Panc1 (cell line): Measurements from ENCODE around the gene PEX12. TPM values are rescaled to one million over a fixed set of nuclear protein-coding genes. Genes with fewer than 3 reads are reported as not detected.
A peak's percentile ranks its signal among the peaks of the same experiment; 100 is the strongest.

Source experiments
- ATAC-seq: fragments of 200-7000 bp; cut with Tn5 transposase; 2 replicates; pipeline ENCODE4 v1.9.1; 2020; ENCODE audit warnings: mild to moderate bottlenecking, moderate library complexity
- BruUV-seq: library from RNA; stranded (reverse); fragments of 400-500 nt; replicated peaks from 2 replicates; lab custom pipeline; 2021; lab: Mats Ljungman, UMichigan
- CTCF ChIA-PET: fragments of 300-600 bp; sonication (Branson Sonifier 250); formaldehyde crosslinking; loops from one replicate; lab custom pipeline; 2022; ENCODE audit warnings: antibody characterized with exemption; lab: Charles Lee
- POLR2A ChIA-PET: fragments of 300-600 bp; sonication (Branson Sonifier 250); formaldehyde crosslinking; loops from one replicate; lab custom pipeline; 2022; ENCODE audit warnings: antibody characterized with exemption; lab: Charles Lee
- DNase-seq: peaks from one replicate; pipeline ENCODE4 v3.0.0-alpha.2; 2010; ENCODE audit warnings: low read depth, low spot score
- H3K27ac ChIP-seq: 2 replicates; pipeline ENCODE4 v1.5.1; 2011; ENCODE audit warnings: mild to moderate bottlenecking, low read length, inconsistent platforms
- H3K27me3 ChIP-seq: fragments of 200-500 bp; sonication (Bioruptor generic); 2 replicates; pipeline ENCODE4 v1.6.0; 2014; ENCODE audit warnings: low read length, inconsistent platforms; ENCODE audit not compliant: control insufficient read depth, insufficient read depth
- H3K36me3 ChIP-seq: fragments of 200-500 bp; sonication (Bioruptor generic); 2 replicates; pipeline ENCODE4 v1.5.1; 2014; ENCODE audit warnings: inconsistent platforms, mild to moderate bottlenecking, low read length, moderate library complexity; ENCODE audit not compliant: control insufficient read depth, insufficient read depth
- H3K4me1 ChIP-seq: 2 replicates; pipeline ENCODE4 v1.5.1; 2011; ENCODE audit warnings: inconsistent platforms, mild to moderate bottlenecking, low read length, moderate library complexity; ENCODE audit not compliant: control insufficient read depth, insufficient read depth
- H3K4me3 ChIP-seq, 2 experiments: 2 replicates each; pipeline ENCODE4 v1.5.1; 2011 to 2012; ENCODE audit warnings: low read depth in 2 of 2, low read length in 2 of 2, mild to moderate bottlenecking in 2 of 2, inconsistent platforms in 1 of 2, moderate library complexity in 1 of 2
- H3K9me3 ChIP-seq: fragments of 200-500 bp; sonication (Bioruptor generic); 2 replicates; pipeline ENCODE4 v1.5.1; 2014; ENCODE audit warnings: low read depth, mild to moderate bottlenecking, inconsistent platforms, low read length, moderate library complexity; ENCODE audit not compliant: control insufficient read depth, insufficient read depth
- POLR2AphosphoS5 ChIP-seq: IDR thresholded peaks from 2 replicates; pipeline ENCODE4 v1.6.1; 2012; ENCODE audit warnings: mild to moderate bottlenecking, low read depth, low read length, moderate library complexity
- SIN3A ChIP-seq: IDR thresholded peaks from 2 replicates; pipeline ENCODE4 v1.6.1; 2012; ENCODE audit warnings: low read depth, mild to moderate bottlenecking, low read length, moderate library complexity, borderline replicate concordance; ENCODE audit not compliant: insufficient read depth
- TCF7L2 ChIP-seq: IDR thresholded peaks from 2 replicates; pipeline ENCODE4 v1.6.1; 2011; ENCODE audit warnings: mild to moderate bottlenecking, low read depth, low read length, inconsistent platforms
- in situ Hi-C: cut with HindIII; loops from 2 replicates; pipeline ENCODE4 v1.10.0; 2016; ENCODE audit warnings: low sequenced_read_pairs, low pct_unique_long_range_greater_than_20kb
- intact Hi-C: fragments of 100-400 bp; cut with micrococcal nuclease; formaldehyde crosslinking; loops from one replicate; pipeline ENCODE4 v1.10.0; 2022; ENCODE audit not compliant: unreplicated experiment
- total RNA-seq: library from RNA; stranded (reverse); gene quantifications from one replicate; pipeline ENCODE4 v1.2.1, GENCODE V29; 2021; ENCODE audit not compliant: unreplicated experiment
- TF ChIP-seq, protein P1 (sequence below): fragments of 450-650 bp; IDR thresholded peaks from 2 replicates; pipeline ENCODE4 v1.5.1; 2017; ENCODE audit warnings: mild to moderate bottlenecking
- TF ChIP-seq, protein P2 (sequence below), 2 experiments: IDR thresholded peaks; 2 replicates each; pipeline ENCODE4 v1.6.1; 2011 to 2012; ENCODE audit warnings: low read depth in 2 of 2, control low read depth in 1 of 2, low read length in 1 of 2, mild to moderate bottlenecking in 1 of 2, moderate library complexity in 1 of 2; ENCODE audit not compliant: insufficient read depth in 1 of 2

PEX12 gene
- total RNA-seq, 1 experiment from 2014 or later = 6.6 TPM

DNA sequence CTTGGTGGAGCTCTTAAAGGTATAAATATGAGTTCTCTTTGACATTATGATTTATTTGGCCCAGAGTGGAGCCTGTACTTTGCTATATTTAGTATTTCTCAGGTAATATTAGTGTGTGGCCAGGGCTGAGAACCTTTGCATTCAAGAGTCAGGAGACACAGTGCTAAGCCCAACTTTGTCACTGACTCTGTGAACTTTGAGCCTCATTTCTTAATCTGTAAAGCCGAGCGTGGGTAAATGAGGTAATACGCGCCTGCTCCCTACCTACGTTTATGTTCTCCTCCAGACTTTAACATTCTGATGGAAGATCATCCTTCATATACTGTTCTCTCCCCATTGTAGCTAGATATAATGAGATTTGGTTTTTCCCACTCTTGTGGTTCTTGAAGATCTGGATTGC is 19.2 kb upstream of the PEX12 start:
- in situ Hi-C loops = no loop called here
- H3K36me3 ChIP-seq = peaks cover 75% of the 10 kb centered on the region

DNA sequence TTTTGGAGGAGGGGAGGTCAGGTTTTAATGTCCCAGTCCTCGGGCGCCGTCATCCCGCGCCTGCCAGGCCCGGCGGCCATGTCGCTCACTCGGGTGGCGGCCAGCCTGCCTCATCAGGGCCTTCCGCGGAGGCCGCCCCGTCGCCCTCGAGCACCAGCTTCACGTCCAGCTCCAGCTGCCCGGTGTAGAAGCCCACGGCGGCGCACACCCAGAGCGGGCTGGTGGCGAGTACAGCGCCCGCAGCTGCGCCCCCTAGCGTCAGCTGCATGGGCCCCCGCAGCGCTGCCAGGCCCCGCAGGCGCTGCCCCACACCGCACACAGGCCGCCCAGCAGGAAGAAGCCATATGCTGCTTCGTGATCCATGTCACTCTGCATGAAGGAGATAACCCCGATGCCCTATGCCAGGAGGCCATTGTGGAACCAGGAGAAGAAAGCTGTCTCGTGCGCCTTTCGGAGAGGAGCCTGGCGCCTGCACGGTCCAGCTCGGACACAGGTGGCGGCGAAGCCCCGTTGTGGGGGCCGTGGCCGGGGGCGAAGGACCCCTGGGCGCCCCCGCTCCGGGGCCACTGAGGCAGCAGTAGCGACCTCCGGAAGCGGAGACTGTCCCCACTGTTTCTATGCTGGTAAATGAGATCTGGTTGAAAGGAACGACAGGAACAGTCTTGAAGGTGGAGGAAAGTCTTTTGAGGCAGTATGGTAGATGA is 18.3 kb upstream of the PEX12 start:
- no peaks in the 10 kb centered on the region for H3K27me3 ChIP-seq
- CTCF ChIA-PET = interaction anchor here (0.7 kb wide), 2 partner anchors 29 to 31 kb away, joined by 3 read pairs; no protein-coding TSS in a partner anchor
- DNase-seq = no peak
- in situ Hi-C loops (no loop called here), intact Hi-C loops (loop anchor here (10.0 kb wide), 1 partner anchor 58 kb away; no protein-coding TSS in a partner anchor)
- POLR2A ChIA-PET = no interaction called here
- peaks cover 16% of the 10 kb centered on the region for H3K4me1 ChIP-seq
- H3K4me3 ChIP-seq = no peak overlapping the region
- H3K36me3 ChIP-seq = peaks cover 68% of the 10 kb centered on the region
- H3K27ac ChIP-seq = no peak overlapping the region
- peak; percentile 10; the same call in 1 of the 2 replicates for TF ChIP-seq POLR2AphosphoS5
- no peak for TF ChIP-seq SIN3A
- no peaks in the 10 kb centered on the region for H3K9me3 ChIP-seq
- peak; percentile 37; the same call in 1 of the 2 replicates for ATAC-seq
- BruUV-seq = no TSS peak

More for the DNA sequence above, 19.2 kb upstream of the PEX12 start:
- Histone ChIP-seq H3K9me3 (no peaks in the 10 kb centered on the region), H3K27me3 (no peaks in the 10 kb centered on the region), H3K4me3 (no peak overlapping the region), H3K4me1 (peaks cover 10% of the 10 kb centered on the region), H3K27ac (no peak overlapping the region)
- intact Hi-C loops = loop anchor here (10.0 kb wide), 1 partner anchor 57 kb away; no protein-coding TSS in a partner anchor
- POLR2A ChIA-PET = no interaction called here
- DNase-seq (no peak), ATAC-seq (no peak)
- BruUV-seq = no TSS peak
- CTCF ChIA-PET = no interaction called here
- TF ChIP-seq POLR2AphosphoS5 = no peak
- TF ChIP-seq, protein P1, sequence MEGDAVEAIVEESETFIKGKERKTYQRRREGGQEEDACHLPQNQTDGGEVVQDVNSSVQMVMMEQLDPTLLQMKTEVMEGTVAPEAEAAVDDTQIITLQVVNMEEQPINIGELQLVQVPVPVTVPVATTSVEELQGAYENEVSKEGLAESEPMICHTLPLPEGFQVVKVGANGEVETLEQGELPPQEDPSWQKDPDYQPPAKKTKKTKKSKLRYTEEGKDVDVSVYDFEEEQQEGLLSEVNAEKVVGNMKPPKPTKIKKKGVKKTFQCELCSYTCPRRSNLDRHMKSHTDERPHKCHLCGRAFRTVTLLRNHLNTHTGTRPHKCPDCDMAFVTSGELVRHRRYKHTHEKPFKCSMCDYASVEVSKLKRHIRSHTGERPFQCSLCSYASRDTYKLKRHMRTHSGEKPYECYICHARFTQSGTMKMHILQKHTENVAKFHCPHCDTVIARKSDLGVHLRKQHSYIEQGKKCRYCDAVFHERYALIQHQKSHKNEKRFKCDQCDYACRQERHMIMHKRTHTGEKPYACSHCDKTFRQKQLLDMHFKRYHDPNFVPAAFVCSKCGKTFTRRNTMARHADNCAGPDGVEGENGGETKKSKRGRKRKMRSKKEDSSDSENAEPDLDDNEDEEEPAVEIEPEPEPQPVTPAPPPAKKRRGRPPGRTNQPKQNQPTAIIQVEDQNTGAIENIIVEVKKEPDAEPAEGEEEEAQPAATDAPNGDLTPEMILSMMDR = no peak
- no peak for TF ChIP-seq SIN3A
- TF ChIP-seq TCF7L2 = no peak
- TF ChIP-seq, protein P2, sequence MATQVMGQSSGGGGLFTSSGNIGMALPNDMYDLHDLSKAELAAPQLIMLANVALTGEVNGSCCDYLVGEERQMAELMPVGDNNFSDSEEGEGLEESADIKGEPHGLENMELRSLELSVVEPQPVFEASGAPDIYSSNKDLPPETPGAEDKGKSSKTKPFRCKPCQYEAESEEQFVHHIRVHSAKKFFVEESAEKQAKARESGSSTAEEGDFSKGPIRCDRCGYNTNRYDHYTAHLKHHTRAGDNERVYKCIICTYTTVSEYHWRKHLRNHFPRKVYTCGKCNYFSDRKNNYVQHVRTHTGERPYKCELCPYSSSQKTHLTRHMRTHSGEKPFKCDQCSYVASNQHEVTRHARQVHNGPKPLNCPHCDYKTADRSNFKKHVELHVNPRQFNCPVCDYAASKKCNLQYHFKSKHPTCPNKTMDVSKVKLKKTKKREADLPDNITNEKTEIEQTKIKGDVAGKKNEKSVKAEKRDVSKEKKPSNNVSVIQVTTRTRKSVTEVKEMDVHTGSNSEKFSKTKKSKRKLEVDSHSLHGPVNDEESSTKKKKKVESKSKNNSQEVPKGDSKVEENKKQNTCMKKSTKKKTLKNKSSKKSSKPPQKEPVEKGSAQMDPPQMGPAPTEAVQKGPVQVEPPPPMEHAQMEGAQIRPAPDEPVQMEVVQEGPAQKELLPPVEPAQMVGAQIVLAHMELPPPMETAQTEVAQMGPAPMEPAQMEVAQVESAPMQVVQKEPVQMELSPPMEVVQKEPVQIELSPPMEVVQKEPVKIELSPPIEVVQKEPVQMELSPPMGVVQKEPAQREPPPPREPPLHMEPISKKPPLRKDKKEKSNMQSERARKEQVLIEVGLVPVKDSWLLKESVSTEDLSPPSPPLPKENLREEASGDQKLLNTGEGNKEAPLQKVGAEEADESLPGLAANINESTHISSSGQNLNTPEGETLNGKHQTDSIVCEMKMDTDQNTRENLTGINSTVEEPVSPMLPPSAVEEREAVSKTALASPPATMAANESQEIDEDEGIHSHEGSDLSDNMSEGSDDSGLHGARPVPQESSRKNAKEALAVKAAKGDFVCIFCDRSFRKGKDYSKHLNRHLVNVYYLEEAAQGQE (IDR thresholded peaks at IDR 0.05; ENCODE audit: insufficient read depth in 1 of 2, low read depth in 2 of 2, low read length in 1 of 2) = no peak
